Neural crest cell (in vitro differentiated cells): ENCODE data around the gene TK2. TPM values are rescaled to one million over a fixed set of nuclear protein-coding genes. Genes with fewer than 3 reads are reported as not detected.

Experiments
- DNase-seq: peaks from one replicate; pipeline ENCODE4 v3.0.0; 2021; ENCODE audit warnings: low read depth, mixed read lengths, low spot score
- H3K27ac Mint-ChIP-seq: one replicate; pipeline ENCODE4 v1.8.0; 2021; ENCODE audit warnings: mild to moderate bottlenecking, mixed read lengths; ENCODE audit not compliant: unreplicated experiment
- H3K27me3 Mint-ChIP-seq: 2 replicates; pipeline ENCODE4 v1.8.0; 2021; ENCODE audit warnings: low read depth, mild to moderate bottlenecking, mixed read lengths
- H3K36me3 Mint-ChIP-seq: 2 replicates; pipeline ENCODE4 v1.8.0; 2021; ENCODE audit warnings: low read depth, mild to moderate bottlenecking, mixed read lengths
- H3K4me1 Mint-ChIP-seq: 2 replicates; pipeline ENCODE4 v1.8.0; 2021; ENCODE audit warnings: mixed read lengths
- H3K4me3 Mint-ChIP-seq: one replicate; pipeline ENCODE4 v1.8.0; 2021; ENCODE audit warnings: mild to moderate bottlenecking, mixed read lengths
- H3K9me3 Mint-ChIP-seq: 2 replicates; pipeline ENCODE4 v1.8.0; 2021; ENCODE audit warnings: mixed read lengths
- total RNA-seq: library from RNA; stranded (reverse); gene quantifications from 2 replicates; pipeline ENCODE4 v1.2.1, GENCODE V29; 2021
- TF ChIP-seq, protein P1 (sequence below): fragments of 200-600 bp; sonication (generic); conservative IDR thresholded peaks from 2 replicates; pipeline ENCODE4 v1.5.0; 2021; ENCODE audit warnings: antibody characterized with exemption, mild to moderate bottlenecking

TK2 gene
- total RNA-seq, 1 donor from 2014 or later: 16.3 TPM

DNA sequence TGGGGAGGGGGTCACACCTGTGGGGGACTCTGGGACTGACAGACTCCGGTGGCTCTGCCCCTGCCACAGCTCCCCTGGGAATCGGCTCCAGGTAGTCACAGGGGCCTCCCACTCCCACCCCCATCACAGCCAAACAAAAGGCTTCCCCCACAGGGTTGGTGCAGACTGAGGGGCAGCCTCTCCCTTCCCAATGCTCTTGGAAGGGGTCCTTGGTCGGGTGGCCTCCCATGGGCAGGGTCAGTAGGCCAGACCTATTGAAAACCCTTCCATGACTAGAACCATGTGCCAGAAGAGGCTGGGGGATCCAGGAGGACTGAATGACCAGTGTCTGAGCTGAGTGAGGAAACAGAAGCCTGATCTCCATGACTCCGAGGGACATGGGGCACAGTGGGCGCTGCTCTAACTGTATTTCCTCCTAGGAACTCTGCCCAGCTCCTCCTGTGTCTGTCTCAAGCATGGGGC lies 28.6 kb downstream of the TK2 start:
- Mint-ChIP-seq H3K4me1 (peaks cover 33% of the 10 kb centered on the region), H3K27ac (peak overlapping the region; percentile 92), H3K27me3 (no peaks in the 10 kb centered on the region), H3K4me3 (no peak overlapping the region), H3K9me3 (no peaks in the 10 kb centered on the region), H3K36me3 (peaks cover 10% of the 10 kb centered on the region)
- TF ChIP-seq, protein P1, sequence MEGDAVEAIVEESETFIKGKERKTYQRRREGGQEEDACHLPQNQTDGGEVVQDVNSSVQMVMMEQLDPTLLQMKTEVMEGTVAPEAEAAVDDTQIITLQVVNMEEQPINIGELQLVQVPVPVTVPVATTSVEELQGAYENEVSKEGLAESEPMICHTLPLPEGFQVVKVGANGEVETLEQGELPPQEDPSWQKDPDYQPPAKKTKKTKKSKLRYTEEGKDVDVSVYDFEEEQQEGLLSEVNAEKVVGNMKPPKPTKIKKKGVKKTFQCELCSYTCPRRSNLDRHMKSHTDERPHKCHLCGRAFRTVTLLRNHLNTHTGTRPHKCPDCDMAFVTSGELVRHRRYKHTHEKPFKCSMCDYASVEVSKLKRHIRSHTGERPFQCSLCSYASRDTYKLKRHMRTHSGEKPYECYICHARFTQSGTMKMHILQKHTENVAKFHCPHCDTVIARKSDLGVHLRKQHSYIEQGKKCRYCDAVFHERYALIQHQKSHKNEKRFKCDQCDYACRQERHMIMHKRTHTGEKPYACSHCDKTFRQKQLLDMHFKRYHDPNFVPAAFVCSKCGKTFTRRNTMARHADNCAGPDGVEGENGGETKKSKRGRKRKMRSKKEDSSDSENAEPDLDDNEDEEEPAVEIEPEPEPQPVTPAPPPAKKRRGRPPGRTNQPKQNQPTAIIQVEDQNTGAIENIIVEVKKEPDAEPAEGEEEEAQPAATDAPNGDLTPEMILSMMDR: no peak
- DNase-seq: no peak

DNA sequence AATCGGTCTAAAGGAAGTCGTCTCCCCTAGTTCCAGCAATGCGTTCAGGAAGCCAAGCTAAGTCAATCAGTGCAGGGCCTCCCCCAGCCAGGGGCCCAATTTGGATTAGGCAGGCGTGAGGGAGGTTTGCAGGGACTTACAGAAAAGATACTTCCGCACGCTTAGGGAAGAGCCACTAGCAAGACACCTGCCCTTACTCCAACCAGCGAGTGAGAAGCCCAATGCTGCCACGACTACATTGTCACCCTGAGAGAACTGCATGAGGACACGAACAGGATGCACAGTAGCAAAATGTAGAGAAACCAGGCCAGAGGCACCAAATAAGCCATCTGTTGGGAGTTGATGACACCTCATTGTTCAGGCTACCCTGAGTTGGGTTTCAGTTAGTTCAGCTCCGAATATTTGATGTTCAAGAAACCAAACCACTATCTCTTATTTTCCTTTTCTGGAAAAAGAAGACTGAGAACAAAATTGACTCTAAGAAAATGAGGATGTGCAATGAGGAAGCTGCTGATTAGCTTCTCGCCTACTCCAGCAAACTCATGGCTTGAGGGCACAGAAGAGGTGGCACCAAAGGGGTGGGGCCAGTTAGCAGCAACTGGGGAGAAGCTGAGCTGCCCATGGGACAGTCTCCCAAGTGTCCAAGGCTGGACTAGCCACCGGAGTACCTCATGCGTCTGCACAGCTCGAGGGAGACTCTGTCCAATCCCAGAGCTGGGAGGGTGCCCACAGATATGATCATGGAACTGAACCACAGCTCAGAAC lies 29.3 kb downstream of the TK2 start:
- no peaks in the 10 kb centered on the region for H3K9me3 Mint-ChIP-seq
- H3K27me3 Mint-ChIP-seq: no peaks in the 10 kb centered on the region
- peaks cover 7% of the 10 kb centered on the region for H3K36me3 Mint-ChIP-seq
- no peak for DNase-seq
- H3K4me1 Mint-ChIP-seq: peaks cover 38% of the 10 kb centered on the region
- H3K4me3 Mint-ChIP-seq: no peak overlapping the region
- TF ChIP-seq, protein P1: no peak
- no peak overlapping the region for H3K27ac Mint-ChIP-seq

DNA sequence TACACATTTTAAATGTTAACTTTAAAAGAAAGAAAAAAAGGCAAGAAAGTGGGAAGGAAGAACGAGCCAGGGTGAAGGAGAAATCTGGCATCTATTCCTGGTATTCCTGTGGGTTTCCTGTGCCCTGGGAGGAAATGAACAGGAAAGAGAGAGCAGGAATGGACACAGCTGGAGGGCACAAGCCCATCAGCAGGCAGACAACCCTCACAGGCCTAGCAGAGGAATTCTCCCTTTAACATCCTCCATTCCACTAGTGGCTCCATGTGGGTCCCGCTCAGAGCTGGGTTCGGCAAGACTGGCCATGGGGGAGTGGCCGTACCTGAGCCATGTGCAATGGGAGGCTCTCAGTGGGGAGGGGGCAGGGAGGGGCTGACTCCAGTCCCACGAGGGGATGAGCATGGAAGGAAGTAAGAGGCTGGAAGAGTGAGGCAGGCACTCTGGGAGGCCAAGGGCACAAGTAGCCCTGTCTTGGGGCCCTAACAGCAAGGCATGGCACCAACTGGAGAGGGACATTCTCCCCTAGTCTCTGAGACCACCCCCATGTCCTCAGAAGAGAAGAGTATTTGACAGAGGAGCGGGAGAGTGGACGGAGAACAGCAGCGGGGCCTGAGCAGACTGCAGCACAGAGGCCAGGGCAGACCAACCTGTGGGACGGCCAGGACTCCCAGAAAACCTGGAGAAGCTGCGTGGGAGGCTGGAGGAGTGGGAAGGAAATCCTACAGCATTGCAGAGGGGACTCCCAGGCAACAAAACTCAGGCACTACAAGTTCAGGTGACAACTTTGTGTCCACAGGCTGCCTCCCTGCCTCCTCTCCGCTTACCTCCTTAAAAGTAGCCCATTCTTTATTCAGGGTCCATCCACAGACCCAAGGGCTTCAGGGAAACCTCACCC lies 30.2 kb downstream of the TK2 start:
- no peak for DNase-seq
- Mint-ChIP-seq H3K27ac (no peak overlapping the region), H3K4me3 (no peak overlapping the region), H3K9me3 (no peaks in the 10 kb centered on the region), H3K27me3 (no peaks in the 10 kb centered on the region), H3K36me3 (peaks cover 7% of the 10 kb centered on the region), H3K4me1 (peaks cover 46% of the 10 kb centered on the region)
- TF ChIP-seq, protein P1: no peak

DNA sequence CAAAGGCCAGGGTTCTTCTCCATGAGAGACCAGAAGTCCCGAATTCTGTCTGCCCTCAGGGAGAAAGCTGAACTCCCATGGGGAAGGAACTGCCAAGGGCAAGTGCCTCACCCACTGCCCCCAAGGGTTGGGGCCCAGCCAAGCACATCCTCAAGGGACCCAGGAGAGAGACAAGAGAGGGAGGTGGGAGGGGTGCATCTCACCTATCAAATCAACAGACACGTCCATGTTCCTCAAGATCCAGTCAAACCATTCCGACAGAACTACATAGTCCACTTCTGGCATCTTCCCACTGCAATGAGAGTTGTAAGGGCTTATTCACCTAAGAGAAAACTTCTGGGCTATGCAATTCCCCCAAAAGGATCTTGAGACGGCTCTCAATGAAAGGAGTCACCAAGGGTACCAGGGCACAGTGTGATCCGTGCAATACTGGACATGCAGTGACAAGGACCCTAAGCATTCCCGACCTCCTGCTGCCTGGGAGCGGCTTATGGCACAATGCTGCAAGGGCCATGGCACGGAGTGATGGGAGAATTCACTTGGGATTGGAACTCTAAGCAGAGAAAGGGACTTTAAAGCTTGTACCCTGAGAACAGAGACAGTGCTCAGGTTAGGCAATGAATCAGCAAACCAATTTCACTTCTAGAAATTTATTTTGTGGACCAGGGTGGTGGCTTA lies 32.2 kb downstream of the TK2 start:
- H3K27ac Mint-ChIP-seq: peak overlapping the region; percentile 100
- no peak for DNase-seq
- TF ChIP-seq, protein P1: no peak
- H3K27me3 Mint-ChIP-seq: no peaks in the 10 kb centered on the region
- peak overlapping the region; percentile 82 for H3K4me3 Mint-ChIP-seq
- H3K9me3 Mint-ChIP-seq: no peaks in the 10 kb centered on the region
- H3K4me1 Mint-ChIP-seq: peaks cover 53% of the 10 kb centered on the region
- peaks cover 11% of the 10 kb centered on the region for H3K36me3 Mint-ChIP-seq
